Activated T-helper 1 cell treated with Interleukin-2 at 50 U/mL for 16 hours (primary cell): ENCODE results near the gene PTPN22.

Experiments used
- DNase-seq: peaks from one replicate; pipeline ENCODE4 v3.0.0-alpha.2; 2020; ENCODE audit warnings: low read depth

Gene PTPN22

GRCh38 chr1:113887402-113888175 lies 16.1 kb upstream of the PTPN22 start, which contains the start of gene BCL2L15:
TSS of gene BCL2L15 (minus strand) at chr1:113887581. CDS start at chr1:113887375, 206 bp downstream.
- DNase-seq: no peak

GRCh38 chr1:113886417-113887401 lies 15.2 kb upstream of the PTPN22 start:
- DNase-seq: no peak

- DNase-seq: no peak
These were observed 10.1 kb upstream of the PTPN22 start for GRCh38 chr1:113881661-113882060.

- DNase-seq: no peak
These were observed 8.2 kb upstream of the PTPN22 start for GRCh38 chr1:113879739-113880038.

GRCh38 chr1:113876176-113876575 lies 4.7 kb upstream of the PTPN22 start:
- no peak for DNase-seq

- no peak for DNase-seq
These were observed 4.2 kb upstream of the PTPN22 start for GRCh38 chr1:113875714-113876113.

GRCh38 chr1:113874012-113874879 lies 2.7 kb upstream of the PTPN22 start:
- no peak for DNase-seq

- no peak for DNase-seq
These were observed 865 bp upstream of the PTPN22 start for GRCh38 chr1:113872219-113872935.

GRCh38 chr1:113870778-113871177 lies 734 bp downstream of the PTPN22 start:
- no peak for DNase-seq

GRCh38 chr1:113868387-113869083 lies 3.0 kb downstream of the PTPN22 start:
- DNase-seq: no peak

- no peak for DNase-seq
These were observed 9.9 kb downstream of the PTPN22 start for GRCh38 chr1:113861641-113862040.

- DNase-seq: no peak
These were observed 10.6 kb downstream of the PTPN22 start for GRCh38 chr1:113860891-113861290.

- no peak for DNase-seq
These were observed 11.9 kb downstream of the PTPN22 start for GRCh38 chr1:113859478-113860175.

- DNase-seq: no peak
These were observed 12.5 kb downstream of the PTPN22 start for GRCh38 chr1:113858982-113859381.

- DNase-seq: no peak
These were observed 13.1 kb downstream of the PTPN22 start for GRCh38 chr1:113858418-113858817.

GRCh38 chr1:113857776-113858175 lies 13.7 kb downstream of the PTPN22 start:
- no peak for DNase-seq

- DNase-seq: no peak
These were observed 15.1 kb downstream of the PTPN22 start for GRCh38 chr1:113856401-113856790.

GRCh38 chr1:113855630-113856400 lies 15.7 kb downstream of the PTPN22 start:
- DNase-seq: no peak

- DNase-seq: no peak
These were observed 17.3 kb downstream of the PTPN22 start for GRCh38 chr1:113854234-113854633.
